Central memory CD8-positive, alpha-beta T cell (primary cell): ENCODE results near the gene MRFAP1L1.
"Not testable (repeated sequence)": the region's sequence is repeated elsewhere in the genome, so short reads cannot be mapped to it uniquely, and the experiment has no call there.

ENCODE experiments used
- ATAC-seq: fragments of 150-1000 bp; cut with Tn5 transposase; replicated peaks from 2 replicates; pipeline ENCODE4 v1.10.0; 2022; ENCODE audit warnings: mild to moderate bottlenecking, moderate FRiP score, moderate number of reproducible peaks; ENCODE audit not compliant: poor library complexity, severe bottlenecking; ENCODE audit errors: extremely low read depth
- DNase-seq, 2 donors: peaks; one replicate each; pipeline ENCODE4 v3.0.0; 2021; ENCODE audit warnings: low spot score in 2 of 2
- H3K27ac Mint-ChIP-seq: one replicate; pipeline ENCODE4 v1.8.0; 2022; ENCODE audit warnings: low read depth, mild to moderate bottlenecking, moderate library complexity, mixed read lengths
- H3K27me3 Mint-ChIP-seq: one replicate; pipeline ENCODE4 v1.8.0; 2022; ENCODE audit warnings: mixed read lengths
- H3K36me3 Mint-ChIP-seq: one replicate; pipeline ENCODE4 v1.8.0; 2022; ENCODE audit warnings: mild to moderate bottlenecking, moderate library complexity, mixed read lengths; ENCODE audit not compliant: insufficient read depth
- H3K4me1 Mint-ChIP-seq: one replicate; pipeline ENCODE4 v1.8.0; 2022; ENCODE audit warnings: mixed read lengths
- H3K4me3 Mint-ChIP-seq: one replicate; pipeline ENCODE4 v1.8.0; 2022; ENCODE audit warnings: mild to moderate bottlenecking, moderate library complexity, mixed read lengths
- H3K9me3 Mint-ChIP-seq: one replicate; pipeline ENCODE4 v1.8.0; 2022; ENCODE audit warnings: mixed read lengths

The MRFAP1L1 gene

DNA sequence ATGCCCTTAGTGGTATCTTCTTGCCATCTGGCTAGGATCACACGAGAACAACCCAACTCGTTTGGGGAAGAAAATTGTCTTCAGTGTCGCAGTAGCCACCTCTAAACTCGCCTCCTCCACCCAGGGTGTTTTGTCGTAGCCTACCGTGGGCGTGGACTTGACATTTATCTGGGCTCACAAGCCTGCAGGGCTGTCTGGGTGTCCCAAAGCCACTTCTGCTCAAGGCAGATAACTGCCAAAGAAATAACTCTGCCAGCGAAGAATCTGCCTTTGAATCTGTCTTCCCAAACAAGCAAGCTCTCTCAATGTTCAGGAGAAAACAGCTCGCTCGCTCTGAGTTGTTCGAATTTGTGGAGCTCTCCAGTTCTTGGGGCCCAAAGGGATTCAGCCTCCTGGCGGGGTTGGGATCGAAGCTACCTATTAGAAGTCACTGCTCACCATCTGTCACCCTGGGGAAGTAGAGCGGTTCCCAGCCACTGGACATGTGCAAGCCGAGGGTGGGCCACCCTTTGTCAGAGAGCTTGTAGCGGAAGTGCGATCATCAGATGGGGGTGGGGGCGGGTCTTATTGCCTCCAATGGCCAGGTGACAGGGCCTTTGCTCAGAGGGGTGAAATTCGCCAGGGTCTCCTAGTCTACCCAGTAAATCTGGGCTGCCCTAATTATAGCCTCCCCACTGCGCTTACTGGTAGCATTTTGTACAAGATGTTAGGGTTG lies 21.1 kb upstream of the MRFAP1L1 start:
- H3K36me3 Mint-ChIP-seq, result no peaks in the 10 kb centered on the region
- peaks cover 18% of the 10 kb centered on the region for H3K27me3 Mint-ChIP-seq
- DNase-seq (no peak), ATAC-seq (no peak)
- no peaks in the 10 kb centered on the region for H3K4me1 Mint-ChIP-seq
- H3K27ac Mint-ChIP-seq, result no peak overlapping the region
- H3K9me3 Mint-ChIP-seq, result no peaks in the 10 kb centered on the region
- no peak overlapping the region for H3K4me3 Mint-ChIP-seq

DNA sequence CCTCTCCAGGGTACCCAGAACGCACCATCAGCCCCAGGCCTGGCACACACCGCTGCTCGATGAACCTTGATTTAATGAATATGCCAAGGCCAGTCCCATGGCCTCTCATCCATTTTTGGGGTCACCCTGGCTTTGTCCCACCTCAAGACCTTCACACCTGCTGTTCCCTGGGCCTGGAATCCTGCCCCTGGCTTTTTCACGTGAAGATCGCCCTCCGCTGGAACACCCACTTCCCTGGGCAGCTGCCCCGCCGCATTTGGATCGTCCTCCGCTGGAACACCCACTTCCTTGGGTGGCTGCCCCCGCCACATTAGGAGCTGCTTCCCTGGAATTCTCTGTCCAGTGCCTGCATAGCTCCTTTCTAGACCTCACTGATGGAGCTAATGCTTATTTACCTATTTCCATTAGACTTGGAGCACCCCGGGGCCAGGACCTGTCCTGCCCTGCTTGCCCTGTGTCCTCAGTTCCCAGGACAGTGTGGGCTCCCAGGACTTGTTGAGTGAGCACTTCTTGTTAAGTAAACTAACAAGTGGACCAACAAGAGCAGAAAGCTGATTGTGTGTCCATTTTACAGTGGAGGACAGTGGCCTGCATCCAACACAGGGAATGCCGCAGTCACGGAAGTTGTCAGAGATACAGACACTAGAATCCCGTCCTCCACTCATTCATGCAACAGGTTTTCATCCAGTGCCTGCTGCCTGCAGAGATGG lies 18.8 kb upstream of the MRFAP1L1 start:
- H3K9me3 Mint-ChIP-seq, result no peaks in the 10 kb centered on the region
- H3K27me3 Mint-ChIP-seq, result peaks cover 3% of the 10 kb centered on the region
- H3K4me3 Mint-ChIP-seq, result no peak overlapping the region
- H3K27ac Mint-ChIP-seq, result no peak overlapping the region
- ATAC-seq (no peak), DNase-seq (no peak)
- H3K36me3 Mint-ChIP-seq, result no peaks in the 10 kb centered on the region
- H3K4me1 Mint-ChIP-seq, result no peaks in the 10 kb centered on the region

DNA sequence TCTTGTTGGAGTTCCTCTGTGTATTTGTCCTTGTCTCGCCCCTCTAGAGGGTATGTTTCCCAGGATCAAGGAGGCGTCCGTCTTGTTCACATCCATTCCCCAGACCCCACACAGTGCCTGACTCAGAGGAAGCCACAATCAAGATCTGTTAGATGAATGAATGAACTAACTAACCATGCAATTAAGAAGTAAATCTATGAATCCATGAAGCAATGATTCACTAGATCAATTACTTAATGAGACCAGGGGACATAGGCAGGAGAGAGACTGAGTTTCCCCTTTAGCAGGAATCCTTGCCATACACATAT lies 18.2 kb upstream of the MRFAP1L1 start:
- Mint-ChIP-seq H3K4me1 (no peaks in the 10 kb centered on the region), H3K36me3 (no peaks in the 10 kb centered on the region), H3K27me3 (no peaks in the 10 kb centered on the region), H3K4me3 (no peak overlapping the region), H3K27ac (no peak overlapping the region), H3K9me3 (no peaks in the 10 kb centered on the region)
- no peak for ATAC-seq
- DNase-seq, result no peak

DNA sequence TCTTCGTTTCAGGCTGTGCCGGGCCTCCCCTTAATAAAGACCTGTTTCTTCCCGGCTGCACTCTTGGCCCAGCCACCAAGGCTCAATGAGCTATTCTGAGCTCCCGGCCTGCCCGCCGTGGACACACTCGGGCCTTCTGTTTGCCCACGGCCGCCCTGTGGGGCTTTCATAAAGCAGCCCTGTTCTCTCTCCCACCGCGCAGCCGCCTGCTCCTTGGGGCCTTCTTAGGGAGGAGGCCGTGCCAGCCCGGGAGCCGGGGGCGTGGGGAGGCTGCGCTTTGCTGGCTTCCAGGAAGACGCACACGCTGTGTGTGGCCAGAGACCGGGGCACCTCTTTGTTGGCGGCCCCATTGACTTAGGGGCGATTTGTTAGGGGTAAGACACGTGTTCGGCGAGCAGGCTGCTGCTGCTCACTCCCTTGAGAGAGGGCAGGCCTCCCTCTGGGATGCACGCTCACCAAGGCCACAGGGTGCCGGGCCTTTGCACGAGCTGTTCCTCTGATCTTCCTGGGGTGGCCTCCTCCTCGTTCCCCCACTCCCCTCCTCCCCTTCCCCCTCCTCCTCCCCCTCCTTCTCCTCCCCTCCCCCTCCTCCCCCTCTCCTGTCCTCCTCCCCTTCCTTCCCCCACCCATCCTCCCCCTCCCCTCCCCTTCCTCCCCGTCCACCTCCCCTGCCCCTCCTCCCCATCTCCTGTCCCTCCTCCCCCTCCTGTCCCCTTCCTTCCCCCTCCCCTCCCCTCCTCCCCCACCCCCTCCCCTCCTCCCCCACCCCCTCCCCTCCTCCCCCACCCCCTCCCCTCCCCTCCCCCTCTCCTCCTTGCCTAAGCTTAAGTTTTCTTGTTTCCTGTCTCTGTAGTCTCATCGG lies 17.6 kb upstream of the MRFAP1L1 start:
- Mint-ChIP-seq H3K4me1 (no peaks in the 10 kb centered on the region), H3K36me3 (no peaks in the 10 kb centered on the region), H3K9me3 (no peaks in the 10 kb centered on the region), H3K4me3 (no peak overlapping the region), H3K27me3 (no peaks in the 10 kb centered on the region), H3K27ac (no peak overlapping the region)
- DNase-seq, result no peak
- no peak for ATAC-seq

DNA sequence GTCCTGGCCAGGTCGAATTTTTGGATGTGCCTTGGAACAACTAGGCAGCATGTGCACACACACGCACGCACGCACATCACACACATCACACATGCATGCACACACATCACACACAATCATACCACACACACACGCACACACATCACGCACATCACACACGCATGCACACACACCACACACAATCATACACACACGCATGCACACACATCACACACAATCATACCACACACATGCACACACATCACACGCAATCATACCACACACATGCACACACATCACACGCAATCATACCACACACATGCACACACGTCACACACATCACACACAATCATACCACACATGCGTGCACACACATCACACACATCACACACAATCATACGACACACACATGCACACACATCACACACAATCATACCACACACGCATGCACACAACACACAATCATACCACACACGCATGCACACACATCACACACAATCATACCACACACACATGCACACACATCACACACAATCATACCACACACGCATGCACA lies 15.8 kb upstream of the MRFAP1L1 start:
- DNase-seq, H3K27ac Mint-ChIP-seq, H3K9me3 Mint-ChIP-seq, H3K36me3 Mint-ChIP-seq, ATAC-seq, H3K27me3 Mint-ChIP-seq, H3K4me1 Mint-ChIP-seq, H3K4me3 Mint-ChIP-seq: not testable (repeated sequence)

DNA sequence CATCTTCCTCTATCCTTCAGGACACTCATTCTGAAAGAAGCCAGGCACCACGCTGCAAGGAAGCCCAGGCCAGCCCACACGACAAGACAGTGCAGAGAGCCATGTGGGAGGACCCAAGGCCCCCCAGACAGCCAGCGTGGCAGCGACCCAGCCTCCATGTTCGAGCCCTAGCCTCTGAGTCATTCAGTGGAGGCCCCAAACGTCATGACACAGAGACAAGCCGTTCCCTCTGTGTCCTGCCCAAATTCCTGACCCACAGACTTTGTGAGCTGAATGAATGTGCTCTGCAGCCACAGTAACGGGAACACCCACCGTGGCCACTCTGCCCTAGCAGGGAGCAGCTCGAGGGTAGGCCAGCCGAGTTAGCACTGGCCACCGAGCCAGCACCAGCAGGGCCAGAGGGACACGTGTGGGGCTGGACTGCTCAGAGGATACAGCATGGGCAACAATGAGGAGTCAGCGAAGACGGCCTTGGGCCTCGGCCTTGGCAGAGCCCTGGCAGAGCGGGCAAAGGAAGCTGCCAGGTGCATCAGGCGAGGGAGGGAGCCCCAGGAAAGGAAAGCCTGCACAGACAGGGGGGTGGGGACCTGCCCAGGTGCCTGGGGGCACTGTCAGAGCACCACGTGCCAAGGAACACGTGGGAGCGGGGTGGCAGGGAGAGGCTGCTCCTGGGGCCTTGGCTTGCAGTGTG lies 14.9 kb upstream of the MRFAP1L1 start:
- H3K36me3 Mint-ChIP-seq, result no peaks in the 10 kb centered on the region
- DNase-seq (no peak), ATAC-seq (no peak)
- peaks cover 7% of the 10 kb centered on the region for H3K4me1 Mint-ChIP-seq
- no peak overlapping the region for H3K27ac Mint-ChIP-seq
- no peaks in the 10 kb centered on the region for H3K9me3 Mint-ChIP-seq
- H3K4me3 Mint-ChIP-seq, result no peak overlapping the region
- H3K27me3 Mint-ChIP-seq, result no peaks in the 10 kb centered on the region

DNA sequence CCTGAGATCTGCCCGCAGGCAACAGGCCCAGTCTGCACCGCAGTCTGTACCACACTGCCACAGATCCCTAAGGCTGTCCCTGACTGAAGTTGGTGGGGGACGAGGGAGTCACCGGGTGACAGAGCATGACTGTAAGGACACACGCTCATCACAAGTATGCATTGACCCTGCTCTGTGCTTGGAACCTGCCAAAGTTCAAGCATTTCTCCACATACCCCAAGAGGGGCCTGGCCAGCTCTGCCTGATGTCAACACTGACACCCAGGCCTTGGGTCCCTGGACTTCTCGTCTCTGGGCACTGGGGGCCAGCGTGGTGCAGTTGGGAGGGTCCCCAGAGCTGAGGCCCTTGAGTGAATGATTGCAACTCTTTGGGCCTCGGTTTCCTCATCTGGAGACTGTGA lies 14.2 kb upstream of the MRFAP1L1 start:
- Mint-ChIP-seq H3K9me3 (no peaks in the 10 kb centered on the region), H3K27me3 (no peaks in the 10 kb centered on the region), H3K36me3 (peaks cover 5% of the 10 kb centered on the region), H3K27ac (no peak overlapping the region), H3K4me3 (no peak overlapping the region), H3K4me1 (peaks cover 11% of the 10 kb centered on the region)
- no peak for DNase-seq
- ATAC-seq, result no peak

DNA sequence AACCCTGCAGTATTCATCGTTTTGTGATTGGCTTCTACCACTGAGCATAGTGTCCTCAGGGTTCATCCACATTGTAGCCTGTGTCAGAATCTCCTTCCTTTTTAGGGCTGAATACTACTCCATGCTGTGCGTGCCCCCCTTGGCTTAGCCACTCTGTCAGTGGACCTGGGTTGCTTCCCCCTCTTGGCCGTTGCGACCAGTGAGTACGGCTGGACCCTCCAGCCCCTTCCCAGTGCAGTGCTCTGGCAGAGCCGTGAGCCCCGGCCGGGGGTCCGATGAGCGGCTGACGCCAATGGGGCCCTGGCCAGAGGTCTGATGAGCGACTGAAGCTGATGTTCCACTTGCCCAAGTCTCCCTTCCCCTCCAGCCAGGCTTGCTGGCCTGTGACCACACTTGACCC lies 13.2 kb upstream of the MRFAP1L1 start:
- Mint-ChIP-seq H3K9me3 (no peaks in the 10 kb centered on the region), H3K27ac (no peak overlapping the region), H3K36me3 (peaks cover 8% of the 10 kb centered on the region), H3K4me1 (peaks cover 18% of the 10 kb centered on the region), H3K4me3 (no peak overlapping the region), H3K27me3 (no peaks in the 10 kb centered on the region)
- ATAC-seq, result no peak
- DNase-seq, result no peak

DNA sequence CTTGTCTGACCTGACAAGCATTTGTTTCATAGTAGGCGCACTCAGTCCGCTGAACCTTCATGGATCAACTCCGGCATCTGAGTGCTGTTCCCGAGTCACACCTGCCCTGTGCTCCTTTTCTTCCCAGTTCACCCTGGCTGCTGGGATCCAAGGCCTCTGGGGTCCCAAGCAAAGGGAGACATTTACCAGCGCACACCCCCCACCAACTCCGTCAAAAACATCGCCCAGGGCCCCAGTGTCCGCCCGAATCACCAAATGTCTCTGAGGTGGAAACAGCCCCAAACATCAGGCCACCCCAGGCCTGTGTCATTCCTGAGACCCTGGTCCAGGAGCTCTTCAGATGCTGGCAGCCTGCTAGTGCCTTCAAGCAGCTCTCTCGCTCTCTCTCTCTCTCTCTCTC lies 11.5 kb upstream of the MRFAP1L1 start:
- H3K27me3 Mint-ChIP-seq, result no peaks in the 10 kb centered on the region
- no peak for ATAC-seq

DNA sequence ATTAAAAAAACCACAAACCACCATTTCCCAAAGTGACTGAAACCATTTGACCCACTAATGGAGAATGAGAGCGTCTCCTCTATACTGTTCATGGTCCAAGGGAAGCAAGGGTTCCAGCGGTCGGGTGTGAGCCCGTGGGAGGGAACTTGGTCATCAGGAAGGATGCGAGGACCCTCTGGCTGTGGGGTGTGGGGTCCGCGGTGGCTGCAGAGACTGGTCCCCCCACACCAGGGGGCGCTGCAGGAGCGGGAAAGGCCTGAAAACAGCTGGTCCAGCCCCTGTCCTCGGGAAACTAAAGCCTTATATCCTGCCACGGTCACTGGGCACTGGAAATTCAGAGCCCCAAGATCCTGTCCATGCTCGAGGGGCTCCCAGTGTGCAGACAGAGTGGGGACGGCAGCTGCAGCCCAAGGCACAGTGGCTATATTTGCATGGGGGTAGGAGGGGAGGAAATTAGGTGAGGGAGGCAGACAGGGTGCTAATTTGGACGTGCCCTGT lies 10.6 kb upstream of the MRFAP1L1 start:
- no peaks in the 10 kb centered on the region for H3K9me3 Mint-ChIP-seq
- ATAC-seq (no peak), DNase-seq (peak; percentile 57 to 81)
- peaks cover 27% of the 10 kb centered on the region for H3K4me1 Mint-ChIP-seq
- H3K36me3 Mint-ChIP-seq, result peaks cover 19% of the 10 kb centered on the region
- peak overlapping the region; percentile 72 for H3K27ac Mint-ChIP-seq
- H3K4me3 Mint-ChIP-seq, result peak overlapping the region; percentile 47
- H3K27me3 Mint-ChIP-seq, result no peaks in the 10 kb centered on the region

More for the DNA sequence above, 11.5 kb upstream of the MRFAP1L1 start:
- Mint-ChIP-seq H3K4me3 (no peak overlapping the region), H3K27ac (no peak overlapping the region), H3K36me3 (peaks cover 13% of the 10 kb centered on the region), H3K9me3 (no peaks in the 10 kb centered on the region), H3K4me1 (peaks cover 18% of the 10 kb centered on the region)
- DNase-seq, result no peak

DNA sequence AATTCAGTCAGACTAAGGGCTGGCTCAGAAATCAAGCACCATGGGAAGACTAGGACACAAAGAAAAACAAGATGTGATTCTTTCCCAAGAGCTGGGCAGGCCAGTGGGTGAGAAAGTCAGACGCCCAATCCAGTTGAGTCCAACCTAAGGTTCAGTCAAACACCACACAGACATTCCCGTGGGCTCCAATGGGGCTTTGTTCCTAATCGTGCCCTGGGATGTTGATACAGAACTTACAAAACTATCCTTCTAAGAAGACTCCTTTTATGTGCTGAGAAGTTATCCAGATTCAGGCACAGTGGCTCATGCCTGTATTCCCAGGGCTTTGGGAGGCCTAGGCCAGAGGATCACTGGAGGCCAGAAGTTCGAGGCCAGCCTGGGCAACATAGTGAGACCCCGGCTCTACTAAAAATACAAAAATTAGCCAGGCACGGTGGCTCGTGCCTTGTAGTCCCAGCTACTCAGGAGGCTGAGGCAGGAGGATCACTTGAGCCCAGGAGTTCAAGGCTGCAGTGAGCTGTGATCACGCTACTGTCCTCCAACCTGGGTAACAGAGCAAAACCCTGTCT lies 10.0 kb upstream of the MRFAP1L1 start:
- DNase-seq, result no peak
- H3K27me3 Mint-ChIP-seq, result no peaks in the 10 kb centered on the region
- H3K4me1 Mint-ChIP-seq, result peaks cover 27% of the 10 kb centered on the region
- ATAC-seq, result no peak
- H3K27ac Mint-ChIP-seq, result peak overlapping the region; percentile 72
- H3K9me3 Mint-ChIP-seq, result no peaks in the 10 kb centered on the region
- peak overlapping the region; percentile 47 for H3K4me3 Mint-ChIP-seq
- peaks cover 19% of the 10 kb centered on the region for H3K36me3 Mint-ChIP-seq
